ENCODE results near the gene SIPA1L3. TPM values are rescaled to one million over a fixed set of nuclear protein-coding genes. Genes with fewer than 3 reads are reported as not detected.
A peak's percentile ranks its signal among the peaks of the same experiment; 100 is the strongest.

The SIPA1L3 gene
- total and polyA plus RNA-seq, 9 of the 15 experiments (the other 6 are each of a cell fraction or from before 2014, with no cell fraction given), result 0.01 to 6.1 (median 2.5) TPM

DNA sequence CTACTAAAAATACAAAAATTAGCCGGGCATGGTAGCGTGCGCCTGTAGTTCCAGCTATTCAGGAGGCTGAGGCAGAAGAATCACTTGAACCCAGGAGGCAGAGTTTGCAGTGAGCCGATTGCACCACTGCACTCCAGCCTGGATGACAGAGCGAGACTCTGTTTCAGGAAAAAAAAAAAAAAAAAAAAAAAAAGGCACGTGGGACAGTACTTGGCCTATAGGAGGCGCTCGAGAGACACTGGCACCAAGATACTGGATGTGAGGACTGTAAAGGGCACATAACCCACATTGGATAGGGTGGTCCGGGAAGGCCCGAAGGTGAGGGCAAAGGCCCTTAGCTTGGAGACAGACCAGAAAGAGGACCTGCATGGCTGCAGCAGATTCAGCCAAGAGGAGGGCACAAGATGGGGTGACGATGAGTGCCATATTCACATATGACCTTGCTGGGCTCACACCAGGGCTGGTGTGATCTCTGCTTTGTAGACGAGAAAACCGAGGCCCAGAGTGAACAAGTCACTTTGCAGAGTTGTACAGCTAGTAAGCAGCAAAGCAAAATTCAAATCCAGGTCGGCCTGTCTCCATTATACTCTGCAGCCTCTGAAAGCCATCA, 227.6 kb downstream of the SIPA1L3 start (continued):
- TF ChIP-seq, protein P1, sequence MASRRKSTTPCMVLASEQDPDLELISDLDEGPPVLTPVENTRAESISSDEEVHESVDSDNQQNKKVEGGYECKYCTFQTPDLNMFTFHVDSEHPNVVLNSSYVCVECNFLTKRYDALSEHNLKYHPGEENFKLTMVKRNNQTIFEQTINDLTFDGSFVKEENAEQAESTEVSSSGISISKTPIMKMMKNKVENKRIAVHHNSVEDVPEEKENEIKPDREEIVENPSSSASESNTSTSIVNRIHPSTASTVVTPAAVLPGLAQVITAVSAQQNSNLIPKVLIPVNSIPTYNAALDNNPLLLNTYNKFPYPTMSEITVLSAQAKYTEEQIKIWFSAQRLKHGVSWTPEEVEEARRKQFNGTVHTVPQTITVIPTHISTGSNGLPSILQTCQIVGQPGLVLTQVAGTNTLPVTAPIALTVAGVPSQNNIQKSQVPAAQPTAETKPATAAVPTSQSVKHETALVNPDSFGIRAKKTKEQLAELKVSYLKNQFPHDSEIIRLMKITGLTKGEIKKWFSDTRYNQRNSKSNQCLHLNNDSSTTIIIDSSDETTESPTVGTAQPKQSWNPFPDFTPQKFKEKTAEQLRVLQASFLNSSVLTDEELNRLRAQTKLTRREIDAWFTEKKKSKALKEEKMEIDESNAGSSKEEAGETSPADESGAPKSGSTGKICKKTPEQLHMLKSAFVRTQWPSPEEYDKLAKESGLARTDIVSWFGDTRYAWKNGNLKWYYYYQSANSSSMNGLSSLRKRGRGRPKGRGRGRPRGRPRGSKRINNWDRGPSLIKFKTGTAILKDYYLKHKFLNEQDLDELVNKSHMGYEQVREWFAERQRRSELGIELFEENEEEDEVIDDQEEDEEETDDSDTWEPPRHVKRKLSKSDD (conservative IDR thresholded peaks at IDR 0.05; ENCODE audit: low read length), result no peak
- TF ChIP-seq CEBPG (CRISPR knock-in tag; IDR thresholded peaks at IDR 0.05) (0 out of 2 replicates have a peak, but pooled peaks have one; percentile 25), CEBPG (tag; conservative IDR thresholded peaks at IDR 0.05 in 1 of 2, IDR thresholded peaks at IDR 0.05 in 1 of 2) (no peak), ZKSCAN8 (CRISPR knock-in tag; IDR thresholded peaks at IDR 0.05) (no peak), BHLHE40 (IDR thresholded peaks at IDR 0.05; ENCODE audit: low read length) (peak; percentile 68; the same call in 1 of the 2 replicates), MAFK (IDR thresholded peaks at IDR 0.05; ENCODE audit: low read length) (no peak), PCBP2 (IDR thresholded peaks at IDR 0.05; ENCODE audit: low read depth, low read length, poor library complexity, severe bottlenecking) (no peak), CTCF (IDR thresholded peaks at IDR 0.05 in 2 of 3, conservative IDR thresholded peaks at IDR 0.05 in 1 of 3; ENCODE audit: insufficient read depth in 2 of 3, low read depth in 1 of 3, low read length in 3 of 3) (peak; percentile 71 to 88 (median 86)), XRCC5 (IDR thresholded peaks at IDR 0.05; ENCODE audit: low read depth, low read length) (0 out of 2 replicates have a peak, but pooled peaks have one; percentile 72), HDGF (IDR thresholded peaks at IDR 0.05) (no peak), L3MBTL2 (IDR thresholded peaks at IDR 0.05) (0 out of 2 replicates have a peak, but pooled peaks have one; percentile 17), RAD51 (IDR thresholded peaks at IDR 0.05; ENCODE audit: borderline replicate concordance, low read depth) (peak; percentile 59; the same call in 1 of the 2 replicates), ARID4B (CRISPR knock-in tag; IDR thresholded peaks at IDR 0.05) (no peak), ZNF41 (CRISPR knock-in tag; conservative IDR thresholded peaks at IDR 0.05) (no peak), MCM7 (IDR thresholded peaks at IDR 0.05) (no peak), ATF4 (CRISPR knock-in tag; IDR thresholded peaks at IDR 0.05) (no peak), RCOR1 (IDR thresholded peaks at IDR 0.05; ENCODE audit: borderline replicate concordance in 1 of 2, low read depth in 2 of 2, low read length in 2 of 2) (0 out of 4 replicates have a peak, but pooled peaks of 1 of the 2 experiments have one; percentile 34), GTF2F1 (IDR thresholded peaks at IDR 0.05; ENCODE audit: low read depth, low read length) (no peak), TAF15 (IDR thresholded peaks at IDR 0.05; ENCODE audit: low read depth, low read length) (no peak)

Data from K562 (cell line).